ENCODE measurements around the gene SLC28A1. TPM values are rescaled to one million over a fixed set of nuclear protein-coding genes. Genes with fewer than 3 reads are reported as not detected.

Gene SLC28A1
- polyA plus RNA-seq, 1 donor (not counting 4 experiments of a cell fraction or from before 2014, with no cell fraction given) = not detected

- dilution Hi-C loops (cut with MboI; ENCODE audit: extremely low pct_ligation_motif_present, low sequenced_read_pairs) = no loop called here
- no peak for TF ChIP-seq EZH2 (IDR thresholded peaks at IDR 0.05; ENCODE audit: low read length)
- TF ChIP-seq CTCF (optimal IDR thresholded peaks at IDR 0.05 in 1 of 3, IDR thresholded peaks at IDR 0.05 in 1 of 3, conservative IDR thresholded peaks at IDR 0.05 in 1 of 3; ENCODE audit: extremely low read depth in 1 of 3, insufficient read depth in 2 of 3, low read length in 3 of 3) = no peak
- no peak overlapping the region for H3K27ac ChIP-seq (ENCODE audit: control insufficient read depth, insufficient read depth, low read length)
- H3K36me3 ChIP-seq (ENCODE audit: control insufficient read depth in 2 of 2, extremely low read depth in 1 of 2, insufficient read depth in 2 of 2, low read length in 2 of 2) = no peaks in the 10 kb centered on the region
- no peaks in the 10 kb centered on the region for H3K9me1 ChIP-seq (ENCODE audit: control insufficient read depth, extremely low read depth, insufficient read depth, low read length)
- H2AFZ ChIP-seq (ENCODE audit: control insufficient read depth, low read length) = no peak overlapping the region
- no peak overlapping the region for H3K9ac ChIP-seq (ENCODE audit: control insufficient read depth, extremely low read depth, insufficient read depth, low read length)
- no peaks in the 10 kb centered on the region for H3K9me3 ChIP-seq (ENCODE audit: control insufficient read depth, low read depth, low read length)
- DNase-seq (ENCODE audit: low read depth, low spot score) (no peak), FAIRE-seq (no peak)
- H3K4me2 ChIP-seq (ENCODE audit: control insufficient read depth, extremely low read depth, insufficient read depth, low read depth, low read length) = no peak overlapping the region
- no peaks in the 10 kb centered on the region for H3K27me3 ChIP-seq (ENCODE audit: control insufficient read depth, extremely low read depth, insufficient read depth, low read length)
- H3K4me1 ChIP-seq (ENCODE audit: control insufficient read depth, extremely low read depth, insufficient read depth, low read length) = peaks cover 8% of the 10 kb centered on the region
- no peaks in the 10 kb centered on the region for H3K79me2 ChIP-seq (ENCODE audit: control insufficient read depth, insufficient read depth, low read length)
- no peak overlapping the region for H3K4me3 ChIP-seq (ENCODE audit: control insufficient read depth in 2 of 3, extremely low read depth in 1 of 3, insufficient read depth in 2 of 3, low read depth in 1 of 3, low read length in 3 of 3)
- no peaks in the 10 kb centered on the region for H4K20me1 ChIP-seq (ENCODE audit: control insufficient read depth, extremely low read depth, insufficient read depth, low read length)
Observed at GRCh38 chr15:84946772-84947489, 62.5 kb downstream of the SLC28A1 start.

- Histone ChIP-seq H3K9me3 (ENCODE audit: control insufficient read depth, low read depth, low read length) (no peaks in the 10 kb centered on the region), H3K9ac (ENCODE audit: control insufficient read depth, extremely low read depth, insufficient read depth, low read length) (no peak overlapping the region), H2AFZ (ENCODE audit: control insufficient read depth, low read length) (no peak overlapping the region), H3K27me3 (ENCODE audit: control insufficient read depth, extremely low read depth, insufficient read depth, low read length) (no peaks in the 10 kb centered on the region), H3K4me2 (ENCODE audit: control insufficient read depth, extremely low read depth, insufficient read depth, low read depth, low read length) (no peak overlapping the region), H3K36me3 (ENCODE audit: control insufficient read depth in 2 of 2, extremely low read depth in 1 of 2, insufficient read depth in 2 of 2, low read length in 2 of 2) (no peaks in the 10 kb centered on the region), H3K79me2 (ENCODE audit: control insufficient read depth, insufficient read depth, low read length) (no peaks in the 10 kb centered on the region), H3K4me1 (ENCODE audit: control insufficient read depth, extremely low read depth, insufficient read depth, low read length) (peaks cover 8% of the 10 kb centered on the region), H3K4me3 (ENCODE audit: control insufficient read depth in 2 of 3, extremely low read depth in 1 of 3, insufficient read depth in 2 of 3, low read depth in 1 of 3, low read length in 3 of 3) (no peak overlapping the region), H4K20me1 (ENCODE audit: control insufficient read depth, extremely low read depth, insufficient read depth, low read length) (no peaks in the 10 kb centered on the region), H3K27ac (ENCODE audit: control insufficient read depth, insufficient read depth, low read length) (no peak overlapping the region), H3K9me1 (ENCODE audit: control insufficient read depth, extremely low read depth, insufficient read depth, low read length) (no peaks in the 10 kb centered on the region)
- FAIRE-seq = no peak
- TF ChIP-seq CTCF (optimal IDR thresholded peaks at IDR 0.05 in 1 of 3, IDR thresholded peaks at IDR 0.05 in 1 of 3, conservative IDR thresholded peaks at IDR 0.05 in 1 of 3; ENCODE audit: extremely low read depth in 1 of 3, insufficient read depth in 2 of 3, low read length in 3 of 3) (no peak), EZH2 (IDR thresholded peaks at IDR 0.05; ENCODE audit: low read length) (no peak)
- dilution Hi-C loops (cut with MboI; ENCODE audit: extremely low pct_ligation_motif_present, low sequenced_read_pairs) = no loop called here
- peak; percentile 15 for DNase-seq (ENCODE audit: low read depth, low spot score)
Observed at GRCh38 chr15:84947947-84948830, 63.7 kb downstream of the SLC28A1 start.

All from keratinocyte (primary cell).